Epidermal melanocyte (primary cell): ENCODE data around the gene NIPBL.
"Not testable (repeated sequence)": the region's sequence is repeated elsewhere in the genome, so short reads cannot be mapped to it uniquely, and the experiment has no call there.

Source experiments
- DNase-seq: peaks from one replicate; pipeline ENCODE4 v3.0.0; 2011; ENCODE audit warnings: low spot score; ENCODE audit not compliant: insufficient read length

Gene NIPBL

GRCh38 chr5:36879274-36880033, 2.9 kb downstream of the NIPBL start:
- no peak for DNase-seq

GRCh38 chr5:36880761-36881160, 4.2 kb downstream of the NIPBL start:
- DNase-seq: no peak

GRCh38 chr5:36881304-36881703, 4.7 kb downstream of the NIPBL start:
- DNase-seq: no peak

GRCh38 chr5:36881807-36882206, 5.2 kb downstream of the NIPBL start:
- DNase-seq: no peak

GRCh38 chr5:36882250-36882649, 5.7 kb downstream of the NIPBL start:
- no peak for DNase-seq

- no peak for DNase-seq
Measured at GRCh38 chr5:36883894-36884462, 7.4 kb downstream of the NIPBL start.

GRCh38 chr5:36885149-36885548, 8.6 kb downstream of the NIPBL start:
- no peak for DNase-seq

GRCh38 chr5:36885566-36886485, 9.3 kb downstream of the NIPBL start:
- no peak for DNase-seq

- no peak for DNase-seq
Measured at GRCh38 chr5:36886791-36887190, 10.2 kb downstream of the NIPBL start.

- no peak for DNase-seq
Measured at GRCh38 chr5:36887532-36887931, 11.0 kb downstream of the NIPBL start.

GRCh38 chr5:36888303-36888702, 11.7 kb downstream of the NIPBL start:
- no peak for DNase-seq

GRCh38 chr5:36889264-36889663, 12.7 kb downstream of the NIPBL start:
- no peak for DNase-seq

GRCh38 chr5:36891266-36891665, 14.7 kb downstream of the NIPBL start:
- no peak for DNase-seq

- DNase-seq: not testable (repeated sequence)
Measured at GRCh38 chr5:36892085-36892830, 15.7 kb downstream of the NIPBL start.

GRCh38 chr5:36894954-36895353, 18.4 kb downstream of the NIPBL start:
- no peak for DNase-seq

- DNase-seq: no peak
Measured at GRCh38 chr5:36896476-36896875, 19.9 kb downstream of the NIPBL start.

GRCh38 chr5:36897616-36898015, 21.0 kb downstream of the NIPBL start:
- no peak for DNase-seq

GRCh38 chr5:36899860-36900259, 23.3 kb downstream of the NIPBL start:
- no peak for DNase-seq

GRCh38 chr5:36900283-36900682, 23.7 kb downstream of the NIPBL start:
- no peak for DNase-seq

- not testable (repeated sequence) for DNase-seq
Measured at GRCh38 chr5:36901077-36901476, 24.5 kb downstream of the NIPBL start.

- no peak for DNase-seq
Measured at GRCh38 chr5:36901856-36902255, 25.3 kb downstream of the NIPBL start.
